ENCODE measurements around the gene PLPPR3.

PLPPR3 gene

GRCh38 chr19:780935-781334 is 40.8 kb downstream of the PLPPR3 start:
- H3K27me3 ChIP-seq (ENCODE audit: insufficient read depth, poor library complexity, severe bottlenecking) = no peaks in the 10 kb centered on the region
- no peak overlapping the region for H3K27ac ChIP-seq (replicated peaks)
- no peak for TF ChIP-seq POLR2AphosphoS5 (IDR thresholded peaks at IDR 0.05; ENCODE audit: low read depth)
- TF ChIP-seq, protein P1, sequence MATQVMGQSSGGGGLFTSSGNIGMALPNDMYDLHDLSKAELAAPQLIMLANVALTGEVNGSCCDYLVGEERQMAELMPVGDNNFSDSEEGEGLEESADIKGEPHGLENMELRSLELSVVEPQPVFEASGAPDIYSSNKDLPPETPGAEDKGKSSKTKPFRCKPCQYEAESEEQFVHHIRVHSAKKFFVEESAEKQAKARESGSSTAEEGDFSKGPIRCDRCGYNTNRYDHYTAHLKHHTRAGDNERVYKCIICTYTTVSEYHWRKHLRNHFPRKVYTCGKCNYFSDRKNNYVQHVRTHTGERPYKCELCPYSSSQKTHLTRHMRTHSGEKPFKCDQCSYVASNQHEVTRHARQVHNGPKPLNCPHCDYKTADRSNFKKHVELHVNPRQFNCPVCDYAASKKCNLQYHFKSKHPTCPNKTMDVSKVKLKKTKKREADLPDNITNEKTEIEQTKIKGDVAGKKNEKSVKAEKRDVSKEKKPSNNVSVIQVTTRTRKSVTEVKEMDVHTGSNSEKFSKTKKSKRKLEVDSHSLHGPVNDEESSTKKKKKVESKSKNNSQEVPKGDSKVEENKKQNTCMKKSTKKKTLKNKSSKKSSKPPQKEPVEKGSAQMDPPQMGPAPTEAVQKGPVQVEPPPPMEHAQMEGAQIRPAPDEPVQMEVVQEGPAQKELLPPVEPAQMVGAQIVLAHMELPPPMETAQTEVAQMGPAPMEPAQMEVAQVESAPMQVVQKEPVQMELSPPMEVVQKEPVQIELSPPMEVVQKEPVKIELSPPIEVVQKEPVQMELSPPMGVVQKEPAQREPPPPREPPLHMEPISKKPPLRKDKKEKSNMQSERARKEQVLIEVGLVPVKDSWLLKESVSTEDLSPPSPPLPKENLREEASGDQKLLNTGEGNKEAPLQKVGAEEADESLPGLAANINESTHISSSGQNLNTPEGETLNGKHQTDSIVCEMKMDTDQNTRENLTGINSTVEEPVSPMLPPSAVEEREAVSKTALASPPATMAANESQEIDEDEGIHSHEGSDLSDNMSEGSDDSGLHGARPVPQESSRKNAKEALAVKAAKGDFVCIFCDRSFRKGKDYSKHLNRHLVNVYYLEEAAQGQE (IDR thresholded peaks at IDR 0.05; ENCODE audit: insufficient replicate concordance, low read depth) = no peak
- no peak for TF ChIP-seq SPI1 (IDR thresholded peaks at IDR 0.05; ENCODE audit: borderline replicate concordance, low read depth)
- TF ChIP-seq, protein P2, sequence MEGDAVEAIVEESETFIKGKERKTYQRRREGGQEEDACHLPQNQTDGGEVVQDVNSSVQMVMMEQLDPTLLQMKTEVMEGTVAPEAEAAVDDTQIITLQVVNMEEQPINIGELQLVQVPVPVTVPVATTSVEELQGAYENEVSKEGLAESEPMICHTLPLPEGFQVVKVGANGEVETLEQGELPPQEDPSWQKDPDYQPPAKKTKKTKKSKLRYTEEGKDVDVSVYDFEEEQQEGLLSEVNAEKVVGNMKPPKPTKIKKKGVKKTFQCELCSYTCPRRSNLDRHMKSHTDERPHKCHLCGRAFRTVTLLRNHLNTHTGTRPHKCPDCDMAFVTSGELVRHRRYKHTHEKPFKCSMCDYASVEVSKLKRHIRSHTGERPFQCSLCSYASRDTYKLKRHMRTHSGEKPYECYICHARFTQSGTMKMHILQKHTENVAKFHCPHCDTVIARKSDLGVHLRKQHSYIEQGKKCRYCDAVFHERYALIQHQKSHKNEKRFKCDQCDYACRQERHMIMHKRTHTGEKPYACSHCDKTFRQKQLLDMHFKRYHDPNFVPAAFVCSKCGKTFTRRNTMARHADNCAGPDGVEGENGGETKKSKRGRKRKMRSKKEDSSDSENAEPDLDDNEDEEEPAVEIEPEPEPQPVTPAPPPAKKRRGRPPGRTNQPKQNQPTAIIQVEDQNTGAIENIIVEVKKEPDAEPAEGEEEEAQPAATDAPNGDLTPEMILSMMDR (IDR thresholded peaks at IDR 0.05; ENCODE audit: insufficient read depth, low read length) = no peak
- TF ChIP-seq GABPA (IDR thresholded peaks at IDR 0.05; ENCODE audit: low read depth) = no peak
- DNase-seq (ENCODE audit: low read depth in 1 of 2, low spot score in 1 of 2) = no peak
- no peak overlapping the region for H3K4me3 ChIP-seq (replicated peaks; ENCODE audit: insufficient read depth, low read length)

DNA sequence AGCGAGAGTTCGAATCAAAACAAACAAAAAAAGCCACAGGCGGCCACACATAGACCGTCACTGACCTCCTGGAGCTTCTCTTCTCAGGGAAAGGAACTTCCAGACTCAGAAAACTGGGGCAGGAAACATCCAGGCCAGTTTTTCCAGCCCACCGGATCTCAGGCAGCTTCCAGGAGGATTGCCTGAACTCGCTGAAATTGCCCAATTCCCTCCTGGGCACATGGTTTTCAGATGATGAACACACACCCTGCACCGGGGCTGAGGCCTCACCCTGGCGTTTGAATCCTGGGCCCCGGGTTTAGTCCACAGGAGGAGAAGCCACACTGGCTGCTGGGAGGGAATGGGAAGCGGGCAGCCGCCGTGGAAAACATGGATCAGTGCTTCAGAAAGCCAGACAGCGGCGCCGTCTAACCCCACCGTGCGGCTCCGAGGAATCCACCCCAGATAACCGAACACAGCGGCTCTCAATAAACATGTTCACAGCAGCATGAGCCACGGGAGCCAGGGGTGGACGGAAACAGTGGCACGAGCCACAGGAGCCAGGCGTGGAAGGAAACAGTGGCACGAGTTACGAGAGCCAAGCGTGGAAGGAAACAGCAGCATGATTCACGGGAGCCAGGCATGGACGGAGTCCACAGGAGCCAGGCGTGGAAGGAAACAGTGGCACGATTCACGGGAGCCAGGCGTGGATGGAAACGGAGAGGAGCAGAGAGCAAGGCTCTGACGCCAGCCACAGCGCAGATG is 42.7 kb downstream of the PLPPR3 start:
- DNase-seq (ENCODE audit: low read depth in 1 of 2, low spot score in 1 of 2) = peak in 1 of 2 experiments; percentile 77
- no peak overlapping the region for H3K4me3 ChIP-seq (replicated peaks; ENCODE audit: insufficient read depth, low read length)
- H3K27ac ChIP-seq (replicated peaks) = no peak overlapping the region

GRCh38 chr19:776549-776948 is 45.2 kb downstream of the PLPPR3 start:
- H3K27me3 ChIP-seq (ENCODE audit: insufficient read depth, poor library complexity, severe bottlenecking) = no peaks in the 10 kb centered on the region

More for the DNA sequence above, 42.7 kb downstream of the PLPPR3 start:
- no peak for TF ChIP-seq POLR2AphosphoS5 (IDR thresholded peaks at IDR 0.05; ENCODE audit: low read depth)
- TF ChIP-seq GABPA (IDR thresholded peaks at IDR 0.05; ENCODE audit: low read depth) = no peak
- H3K27me3 ChIP-seq (ENCODE audit: insufficient read depth, poor library complexity, severe bottlenecking) = no peaks in the 10 kb centered on the region

More at GRCh38 chr19:776549-776948, 45.2 kb downstream of the PLPPR3 start:
- TF ChIP-seq POLR2AphosphoS5 (IDR thresholded peaks at IDR 0.05; ENCODE audit: low read depth) = no peak
- TF ChIP-seq SPI1 (IDR thresholded peaks at IDR 0.05; ENCODE audit: borderline replicate concordance, low read depth) = no peak
- TF ChIP-seq, protein P2 (IDR thresholded peaks at IDR 0.05; ENCODE audit: insufficient read depth, low read length) = no peak
- TF ChIP-seq GABPA (IDR thresholded peaks at IDR 0.05; ENCODE audit: low read depth) = no peak
- TF ChIP-seq, protein P1 (IDR thresholded peaks at IDR 0.05; ENCODE audit: insufficient replicate concordance, low read depth) = no peak
- H3K27ac ChIP-seq (replicated peaks) = no peak overlapping the region
- no peak for DNase-seq (ENCODE audit: low read depth in 1 of 2, low spot score in 1 of 2)
- H3K4me3 ChIP-seq (replicated peaks; ENCODE audit: insufficient read depth, low read length) = no peak overlapping the region
